Left ventricle myocardium inferior (tissue), 1 donor: Measurements from ENCODE around the gene COL4A2. TPM values are rescaled to one million over a fixed set of nuclear protein-coding genes. Genes with fewer than 3 reads are reported as not detected.

ENCODE experiments used
- DNase-seq: peaks from one replicate; pipeline ENCODE4 v3.0.0-alpha.2; 2020
- H3K27ac ChIP-seq: fragments of 200-600 bp; replicated peaks from 2 replicates; pipeline ENCODE4 v1.8.0; 2021
- H3K27me3 ChIP-seq: fragments of 200-600 bp; 2 replicates; pipeline ENCODE4 v1.8.0; 2021; ENCODE audit warnings: low read depth
- H3K36me3 ChIP-seq: fragments of 200-600 bp; 2 replicates; pipeline ENCODE4 v1.8.0; 2021
- H3K4me1 ChIP-seq: fragments of 200-600 bp; 2 replicates; pipeline ENCODE4 v1.8.0; 2021
- H3K4me3 ChIP-seq: fragments of 200-600 bp; 2 replicates; pipeline ENCODE4 v1.8.0; 2021; ENCODE audit warnings: mild to moderate bottlenecking, moderate library complexity
- H3K9me3 ChIP-seq: fragments of 200-600 bp; replicated peaks from 2 replicates; pipeline ENCODE4 v1.8.0; 2021
- CTCF ChIP-seq: fragments of 200-600 bp; IDR thresholded peaks from 2 replicates; pipeline ENCODE4 v1.8.0; 2021; ENCODE audit warnings: antibody characterized with exemption, mild to moderate bottlenecking, borderline replicate concordance
- intact Hi-C: fragments of 100-400 bp; cut with micrococcal nuclease; formaldehyde crosslinking; loops from one replicate; pipeline ENCODE4 v1.11.0; 2022
- total RNA-seq: library from RNA; stranded (reverse); fragmentation: NEBNext Ultra II Directional; extraction: Animal tissue kit (Norgen Biotek cat#: 25700); gene quantifications from one replicate; pipeline ENCODE4 v1.2.1, GENCODE V29; 2021
- donor health status: DM: no; HTN: yes; CAD: no; lungs with severe emphysema.

The COL4A2 gene
- total RNA-seq, 1 donor from 2014 or later, result 117 TPM

GRCh38 chr13:110476220-110476617 is 169.1 kb downstream of the COL4A2 start:
- no peak for TF ChIP-seq CTCF
- DNase-seq, result no peak
- Histone ChIP-seq H3K27me3 (no peaks in the 10 kb centered on the region), H3K4me3 (no peak overlapping the region), H3K27ac (no peak overlapping the region), H3K9me3 (no peaks in the 10 kb centered on the region), H3K36me3 (peaks cover 84% of the 10 kb centered on the region), H3K4me1 (peaks cover 35% of the 10 kb centered on the region)
- intact Hi-C loops, result no loop called here

DNA sequence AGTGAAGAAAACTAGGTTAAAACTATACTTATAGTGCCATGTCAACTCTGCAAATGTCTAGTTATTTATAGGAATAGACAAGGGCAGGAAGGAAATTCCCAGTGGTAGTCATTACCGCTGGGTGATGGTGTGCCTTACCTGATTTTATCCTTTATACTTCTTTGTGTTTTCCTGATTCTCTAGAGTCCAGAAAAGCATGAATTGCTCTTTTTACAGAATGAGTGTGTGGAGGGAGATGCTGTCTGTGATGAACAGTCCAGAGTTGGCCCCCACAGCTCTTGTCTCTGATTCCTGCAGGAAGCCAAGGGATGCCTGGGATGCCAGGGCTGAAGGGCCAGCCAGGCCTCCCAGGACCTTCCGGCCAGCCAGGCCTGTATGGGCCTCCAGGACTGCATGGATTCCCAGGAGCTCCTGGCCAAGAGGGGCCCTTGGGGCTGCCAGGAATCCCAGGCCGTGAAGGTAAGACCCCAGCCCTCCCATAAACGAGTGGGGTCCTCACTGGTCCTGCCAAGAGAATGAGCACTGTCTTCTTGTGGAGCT is 170.7 kb downstream of the COL4A2 start:
- intact Hi-C loops, result no loop called here
- no peak for DNase-seq
- H3K27me3 ChIP-seq, result no peaks in the 10 kb centered on the region
- no peak overlapping the region for H3K27ac ChIP-seq
- peaks cover 29% of the 10 kb centered on the region for H3K4me1 ChIP-seq
- TF ChIP-seq CTCF, result no peak
- H3K36me3 ChIP-seq, result peaks cover 82% of the 10 kb centered on the region
- no peak overlapping the region for H3K4me3 ChIP-seq
- H3K9me3 ChIP-seq, result no peaks in the 10 kb centered on the region

- Histone ChIP-seq H3K4me1 (peaks cover 29% of the 10 kb centered on the region), H3K4me3 (no peak overlapping the region), H3K27ac (no peak overlapping the region), H3K36me3 (peaks cover 82% of the 10 kb centered on the region), H3K27me3 (no peaks in the 10 kb centered on the region), H3K9me3 (no peaks in the 10 kb centered on the region)
- no peak for DNase-seq
- intact Hi-C loops, result no loop called here
- no peak for TF ChIP-seq CTCF
Measured at GRCh38 chr13:110478405-110479214, 171.5 kb downstream of the COL4A2 start.

DNA sequence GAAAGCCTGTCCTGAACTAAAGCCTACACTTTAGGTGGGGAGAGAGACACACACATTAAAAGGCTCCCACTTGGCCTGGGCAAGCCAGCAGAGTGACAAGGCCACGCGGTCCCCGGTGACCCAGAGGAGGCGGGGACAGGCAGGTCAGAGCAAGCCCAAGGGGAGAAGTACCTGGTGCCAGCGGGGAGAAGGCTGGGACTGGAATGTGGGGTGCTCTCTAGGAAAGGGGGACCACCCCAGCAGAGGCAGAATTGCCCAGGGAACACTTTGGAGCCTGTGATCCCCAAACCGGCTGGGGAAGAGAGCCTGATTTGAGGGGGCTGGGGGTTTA is 172.1 kb downstream of the COL4A2 start:
- intact Hi-C loops, result no loop called here
- H3K36me3 ChIP-seq, result peaks cover 82% of the 10 kb centered on the region
- no peaks in the 10 kb centered on the region for H3K9me3 ChIP-seq
- no peak for TF ChIP-seq CTCF
- H3K4me3 ChIP-seq, result no peak overlapping the region
- peak overlapping the region; percentile 4 for H3K27ac ChIP-seq
- H3K4me1 ChIP-seq, result peaks cover 29% of the 10 kb centered on the region
- DNase-seq, result no peak
- H3K27me3 ChIP-seq, result no peaks in the 10 kb centered on the region

DNA sequence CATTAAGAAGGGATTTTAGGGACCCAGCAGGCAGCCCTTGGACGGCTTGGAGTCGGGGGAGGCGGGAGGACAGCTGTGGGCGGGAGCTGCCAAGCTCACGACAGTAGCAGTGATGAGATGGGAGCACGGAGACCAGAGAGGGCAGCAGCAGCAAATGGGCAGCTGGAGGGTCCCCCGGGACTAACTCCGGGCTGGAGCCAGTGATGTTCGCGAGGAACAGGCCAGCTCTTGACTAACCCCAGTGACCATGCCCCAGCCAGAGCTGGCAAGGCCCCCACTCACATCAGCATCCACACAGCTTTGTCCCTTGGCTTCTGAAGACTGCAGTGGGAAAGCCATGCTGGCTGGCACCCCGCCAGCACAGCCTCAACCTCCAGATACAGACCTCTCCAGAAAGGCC is 172.6 kb downstream of the COL4A2 start:
- DNase-seq, result peak; percentile 47
- no peak for TF ChIP-seq CTCF
- no peaks in the 10 kb centered on the region for H3K9me3 ChIP-seq
- no peak overlapping the region for H3K4me3 ChIP-seq
- H3K27ac ChIP-seq, result peak overlapping the region; percentile 4
- H3K36me3 ChIP-seq, result peaks cover 82% of the 10 kb centered on the region
- H3K4me1 ChIP-seq, result peaks cover 29% of the 10 kb centered on the region
- intact Hi-C loops, result no loop called here
- H3K27me3 ChIP-seq, result no peaks in the 10 kb centered on the region
